Stimulated activated CD8-positive, alpha-beta memory T cell treated with anti-CD3 and anti-CD28 coated beads, Interleukin-2, amount 100 ng/mL, for 48 hours (primary cell): Measurements from ENCODE around the gene BCHE.
"Not testable (repeated sequence)": the region's sequence is repeated elsewhere in the genome, so short reads cannot be mapped to it uniquely, and the experiment has no call there.

Experiments used
- DNase-seq, 2 donors: peaks; one replicate each; pipeline ENCODE4 v3.0.0-alpha.2; 2020; ENCODE audit warnings: low read depth in 2 of 2

The BCHE gene

DNA sequence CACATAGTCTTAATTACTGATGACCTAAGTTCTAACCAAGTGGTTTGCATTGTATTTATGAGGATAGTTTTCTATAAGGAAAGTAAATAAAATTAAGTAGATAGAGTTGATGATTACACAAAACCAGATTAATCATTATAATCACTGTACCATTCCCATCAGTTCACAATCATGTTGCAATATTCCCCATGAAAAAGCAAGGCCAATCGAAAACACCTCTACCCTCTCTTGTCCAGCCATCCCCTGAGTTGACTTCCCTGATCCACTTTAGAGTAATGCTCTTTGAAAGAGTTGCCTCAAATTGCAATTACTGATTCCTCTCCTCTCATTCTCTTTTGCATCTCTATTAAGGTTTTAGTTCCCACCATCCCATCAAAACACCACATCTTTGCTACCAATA is 21.0 kb downstream of the BCHE start:
- no peak for DNase-seq

DNA sequence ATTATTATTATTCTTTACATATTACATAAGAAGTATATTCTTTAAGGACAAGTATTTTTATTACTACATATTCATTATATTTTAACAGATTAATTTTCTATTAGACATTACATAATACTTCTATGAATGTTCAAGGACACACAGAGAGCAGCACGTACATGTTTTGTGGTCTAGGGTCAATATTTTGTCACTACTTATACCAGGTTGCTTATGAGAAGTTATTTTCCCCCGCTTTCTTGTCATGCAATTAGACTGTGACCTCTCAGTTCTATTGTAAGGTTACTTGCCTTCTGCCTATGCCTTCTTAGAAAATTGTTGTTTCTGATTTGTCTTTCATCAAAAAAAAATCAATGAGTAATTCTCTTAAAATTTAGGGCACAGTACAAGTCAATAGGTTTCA is 21.5 kb downstream of the BCHE start:
- DNase-seq, result no peak

DNA sequence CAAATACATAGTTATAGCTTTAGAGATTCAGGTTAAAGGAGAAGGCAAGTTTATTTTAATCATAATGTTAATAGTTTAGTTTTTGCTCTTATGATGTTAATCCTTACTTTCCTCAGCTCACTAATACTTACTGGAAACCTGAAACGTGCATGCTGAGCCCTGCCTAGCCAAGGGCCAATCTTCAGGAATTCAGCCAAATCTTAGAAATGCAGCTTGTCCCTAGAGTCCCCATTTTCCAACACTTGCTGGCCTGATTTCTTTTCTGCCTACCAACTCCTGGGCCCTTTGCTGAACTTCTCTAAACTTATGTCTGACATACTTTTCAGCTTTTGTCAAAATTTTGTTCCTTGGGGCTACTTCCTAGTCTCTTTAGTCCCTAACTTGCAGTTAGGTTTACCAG is 22.8 kb downstream of the BCHE start:
- no peak for DNase-seq

DNA sequence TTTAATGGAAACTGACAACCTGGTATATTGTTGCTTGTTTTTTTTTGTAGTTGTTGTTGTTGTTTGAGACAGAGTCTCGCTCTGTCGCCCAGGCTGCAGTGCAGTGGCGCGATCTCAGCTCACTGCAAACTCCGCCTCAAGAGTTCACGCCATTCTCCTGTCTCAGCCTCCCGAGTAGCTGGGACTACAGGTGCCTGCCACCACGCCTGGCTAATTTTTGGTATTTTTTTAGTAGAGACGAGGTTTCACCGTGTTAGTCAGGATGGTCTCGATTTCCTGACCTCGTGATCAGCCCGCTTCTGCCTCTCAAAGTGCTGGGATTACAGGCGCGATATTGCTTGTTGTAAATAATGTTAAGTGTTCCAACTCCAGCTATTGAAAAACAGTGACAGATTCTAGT is 29.3 kb downstream of the BCHE start:
- not testable (repeated sequence) for DNase-seq

DNA sequence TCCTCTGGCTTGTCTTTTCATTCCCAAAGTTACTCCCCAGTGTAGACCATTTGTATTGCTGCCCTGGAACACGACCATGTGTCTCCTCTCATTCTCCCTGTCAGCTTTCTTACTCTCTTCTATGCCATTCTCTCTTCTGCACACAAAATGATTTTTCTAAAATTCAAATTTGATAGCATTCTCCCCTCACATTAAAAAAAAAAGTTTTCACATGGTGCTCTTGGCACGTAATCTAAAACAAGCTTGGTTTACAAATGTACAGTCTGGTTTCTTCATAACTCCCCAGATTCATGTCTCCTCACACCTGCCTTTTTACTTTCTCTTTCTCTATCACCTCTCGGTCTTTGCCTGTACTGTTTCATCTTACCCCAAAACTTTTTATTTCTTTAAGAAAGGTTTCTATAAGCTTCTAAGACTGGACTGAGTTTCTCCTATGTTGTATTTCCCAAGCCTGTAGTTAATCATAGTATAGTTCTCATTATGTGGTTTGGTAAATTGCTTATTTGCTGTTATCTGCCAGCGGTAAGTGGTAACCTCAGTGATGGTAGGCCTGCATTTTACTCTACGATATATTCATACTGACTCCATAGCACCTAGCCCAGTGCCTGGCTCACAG is 31.2 kb downstream of the BCHE start:
- no peak for DNase-seq

DNA sequence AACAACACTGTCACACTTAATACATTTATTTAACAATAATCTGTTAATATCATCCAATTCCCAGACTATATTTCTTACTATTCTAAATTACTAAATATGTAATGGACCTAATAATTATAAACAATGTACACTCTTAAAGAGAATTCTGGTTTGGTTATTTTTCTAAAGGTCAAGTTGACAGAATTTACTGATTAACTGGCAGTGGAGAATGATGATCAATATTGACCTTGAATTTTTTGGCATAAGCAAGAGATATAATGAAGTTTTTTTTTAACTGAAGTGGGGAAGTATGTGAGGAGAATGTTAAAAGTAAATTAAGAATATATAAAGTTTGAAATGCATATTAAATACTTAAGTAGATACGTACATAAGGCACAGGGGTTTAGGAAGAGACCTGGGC is 33.8 kb downstream of the BCHE start:
- no peak for DNase-seq

DNA sequence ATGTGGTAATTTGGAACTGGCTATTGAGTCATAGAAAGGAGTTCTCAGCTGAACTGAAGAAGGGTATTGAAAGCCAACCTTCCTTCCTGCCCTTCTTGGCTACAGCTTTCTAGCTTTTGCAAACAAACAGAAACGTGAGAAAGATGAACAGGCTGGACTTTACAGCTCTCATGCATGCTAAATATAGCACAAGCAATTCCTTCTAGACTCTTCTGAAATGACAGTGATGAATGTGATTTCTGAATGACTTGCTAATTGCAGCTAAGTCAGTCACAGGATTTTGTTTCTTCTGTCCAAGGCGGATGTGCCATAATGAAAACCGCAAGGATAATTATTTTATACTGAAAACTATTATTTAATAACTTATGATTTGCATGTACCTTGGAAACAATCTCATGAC is 36.3 kb downstream of the BCHE start:
- no peak for DNase-seq

DNA sequence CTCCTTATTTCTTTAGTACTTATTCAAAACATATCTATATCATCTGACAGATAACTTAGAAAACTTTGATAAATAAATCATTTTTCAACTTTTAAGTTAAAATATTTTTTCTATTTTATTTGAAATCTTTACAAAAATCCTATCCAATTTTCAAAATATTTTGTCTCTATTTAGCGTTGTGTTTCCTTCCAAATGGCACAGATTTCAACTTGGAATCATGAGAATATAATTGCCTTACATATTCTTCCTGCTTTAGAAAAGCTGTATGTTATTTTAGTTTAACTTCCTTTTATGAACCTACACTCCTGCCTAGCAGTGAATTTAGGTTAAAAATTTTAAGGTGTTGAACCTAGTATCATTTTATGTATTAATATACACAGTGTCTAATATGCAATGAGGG is 38.2 kb downstream of the BCHE start:
- DNase-seq, result no peak

DNA sequence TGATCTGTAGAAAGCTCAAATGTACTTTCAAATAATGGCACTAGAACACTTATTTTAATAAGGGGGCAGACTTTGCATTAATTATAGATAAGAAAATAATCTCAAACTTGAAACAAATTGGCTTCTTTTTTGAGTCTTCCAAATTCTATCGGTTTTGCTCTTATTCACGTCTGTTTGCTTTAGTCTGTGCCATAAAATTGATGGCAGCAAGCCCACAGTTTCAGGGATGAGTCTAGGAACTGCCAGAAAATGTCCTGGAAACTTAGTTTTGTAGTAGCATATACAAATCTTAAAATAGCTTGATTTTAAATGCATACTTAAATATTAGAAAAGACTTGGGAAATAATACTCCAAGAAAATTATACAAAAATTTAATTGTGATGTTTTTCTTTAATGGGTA is 39.7 kb downstream of the BCHE start:
- no peak for DNase-seq

DNA sequence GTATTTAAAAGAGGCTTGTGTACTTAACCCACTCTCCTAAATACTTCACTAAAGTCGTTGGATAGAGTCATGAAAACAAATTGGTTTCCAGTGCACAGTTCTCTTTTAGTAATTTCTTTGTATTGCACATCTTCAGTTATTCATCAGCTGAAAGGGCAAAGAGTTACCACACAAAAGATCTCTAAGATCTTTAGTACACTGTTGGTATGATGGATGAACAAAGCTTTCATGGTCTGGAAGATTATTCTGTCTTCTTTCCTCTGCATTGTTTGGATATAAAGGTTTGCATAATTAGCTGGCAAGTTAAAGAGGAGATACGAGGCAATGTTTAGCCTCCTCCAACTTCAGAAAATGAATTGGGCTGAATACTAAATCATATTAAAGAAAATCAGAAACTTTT is 40.5 kb downstream of the BCHE start:
- DNase-seq, result no peak

DNA sequence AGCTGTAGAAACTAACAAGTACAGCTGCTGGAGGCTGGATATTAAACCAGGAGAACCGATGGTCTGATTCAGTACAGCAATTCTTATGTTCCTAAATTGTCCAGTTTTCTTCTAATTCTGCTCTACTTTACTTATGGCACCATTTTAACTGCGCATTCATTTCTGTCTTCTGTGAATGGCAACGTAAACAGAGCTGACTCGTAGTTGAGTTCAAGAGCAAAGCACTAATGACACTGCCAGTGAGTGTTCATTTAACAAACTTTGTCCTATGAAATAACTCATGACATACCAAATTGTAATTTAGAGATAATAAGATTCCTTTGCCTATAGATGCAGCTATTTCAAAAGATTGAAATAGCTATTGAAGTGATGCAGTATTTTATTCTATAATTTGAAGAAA is 48.7 kb downstream of the BCHE start:
- no peak for DNase-seq

DNA sequence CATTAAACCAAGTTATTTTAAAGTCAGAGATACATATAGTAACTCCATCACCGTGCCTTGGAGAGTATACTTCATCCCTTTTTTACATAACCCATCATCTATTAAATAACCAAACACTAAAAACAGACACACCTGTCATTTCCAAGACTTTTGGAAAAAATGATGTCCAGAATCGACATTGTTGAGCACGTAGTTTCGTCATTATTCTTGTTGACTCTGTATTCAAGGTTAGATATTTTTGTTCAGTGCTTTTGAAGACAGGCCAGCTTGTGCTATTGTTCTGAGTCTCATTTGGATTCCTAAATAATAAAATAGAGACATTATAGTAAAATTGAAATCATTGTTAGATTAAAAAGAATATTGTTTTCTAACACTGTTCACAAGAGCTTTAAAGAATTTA is 51.2 kb downstream of the BCHE start:
- no peak for DNase-seq

DNA sequence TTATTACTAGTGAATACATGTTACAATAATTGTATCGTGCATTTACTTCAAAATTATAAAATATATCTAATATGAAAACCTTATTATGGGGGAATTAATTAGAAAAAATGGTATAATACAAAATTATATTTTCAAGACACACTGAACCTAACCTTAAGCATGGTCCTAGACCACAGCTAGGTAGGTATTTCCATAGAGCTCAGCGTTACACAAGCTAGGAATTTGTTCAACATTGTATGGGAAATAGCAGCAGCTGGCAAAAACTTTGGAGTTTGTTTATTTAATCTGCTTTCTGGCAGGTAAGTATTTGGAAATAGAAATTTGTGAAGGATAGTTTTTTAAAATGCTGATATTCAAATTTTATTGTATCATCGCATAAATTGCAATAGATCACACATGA is 52.9 kb downstream of the BCHE start:
- no peak for DNase-seq

DNA sequence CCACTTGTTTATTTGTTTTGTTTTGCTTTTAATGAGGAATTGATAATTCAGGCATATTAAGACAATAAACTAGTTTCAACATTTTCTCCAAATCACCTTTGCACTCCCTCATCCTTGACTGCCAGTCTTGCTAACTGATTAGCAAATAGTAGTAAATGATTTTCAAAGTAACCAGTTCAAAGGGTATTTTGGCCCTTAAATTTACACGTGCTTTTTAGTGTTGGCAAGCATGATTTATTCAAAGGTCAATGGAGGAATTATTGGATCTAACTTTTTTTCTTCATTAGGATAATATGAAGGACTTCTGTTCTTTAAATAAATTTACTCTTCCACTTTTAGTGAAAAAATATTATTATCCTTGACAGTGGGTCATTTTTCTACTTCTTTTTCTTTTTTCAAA is 53.8 kb downstream of the BCHE start:
- DNase-seq, result no peak

DNA sequence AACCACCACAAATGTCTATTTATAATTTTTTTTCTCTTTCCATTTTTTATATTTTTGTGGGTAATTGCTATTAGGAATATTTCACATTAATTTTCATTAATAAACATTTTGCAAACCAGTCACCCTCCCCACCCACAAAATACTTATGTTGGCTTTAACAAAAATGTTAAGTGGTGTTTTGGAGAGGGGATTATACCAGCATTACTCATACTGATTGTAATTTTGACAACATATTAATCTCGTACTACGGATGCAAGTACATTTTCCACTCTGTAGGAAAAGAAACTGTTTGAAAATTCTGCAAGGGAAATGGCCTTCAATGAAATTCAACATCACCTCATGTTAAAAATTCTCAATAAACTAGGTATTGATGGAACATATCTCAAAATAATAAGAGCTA is 58.3 kb downstream of the BCHE start:
- DNase-seq, result no peak

DNA sequence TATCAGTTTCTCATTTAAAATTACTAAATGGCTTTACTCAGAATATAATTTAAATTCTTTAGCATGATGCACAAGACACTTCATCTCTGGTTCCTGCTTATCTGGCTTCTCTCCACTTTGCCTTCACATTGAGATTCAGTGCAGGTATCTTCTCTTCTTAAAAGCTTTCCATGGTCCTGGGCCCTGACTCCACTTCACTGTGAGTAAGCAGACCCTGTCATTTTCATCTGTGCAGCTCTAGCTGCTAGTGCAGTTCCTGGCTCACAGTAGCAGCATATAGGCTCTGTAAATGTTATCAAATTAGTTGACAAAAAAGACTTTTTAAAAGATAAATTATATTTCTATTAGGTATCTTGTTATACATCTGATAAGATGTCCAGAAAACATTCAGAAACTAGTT is 58.8 kb downstream of the BCHE start:
- DNase-seq, result no peak

DNA sequence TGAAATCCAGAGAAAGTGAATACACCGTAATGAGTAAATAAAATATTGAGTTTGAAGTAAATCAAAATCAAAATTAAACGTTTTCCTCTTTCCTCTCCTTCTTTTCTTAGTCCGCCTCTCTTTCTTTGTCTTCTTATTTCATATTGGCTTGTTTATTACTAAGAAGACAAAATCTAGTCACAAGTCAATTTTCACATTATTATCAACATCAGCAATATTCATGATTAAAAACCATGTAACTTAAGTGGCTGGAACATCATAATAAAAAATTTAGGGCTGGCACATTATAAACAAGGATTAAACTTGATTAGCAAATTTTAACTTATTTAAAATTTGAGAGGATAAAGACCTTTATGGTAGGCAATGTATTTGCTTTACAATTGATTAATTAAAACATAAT is 61.4 kb downstream of the BCHE start:
- DNase-seq, result no peak

DNA sequence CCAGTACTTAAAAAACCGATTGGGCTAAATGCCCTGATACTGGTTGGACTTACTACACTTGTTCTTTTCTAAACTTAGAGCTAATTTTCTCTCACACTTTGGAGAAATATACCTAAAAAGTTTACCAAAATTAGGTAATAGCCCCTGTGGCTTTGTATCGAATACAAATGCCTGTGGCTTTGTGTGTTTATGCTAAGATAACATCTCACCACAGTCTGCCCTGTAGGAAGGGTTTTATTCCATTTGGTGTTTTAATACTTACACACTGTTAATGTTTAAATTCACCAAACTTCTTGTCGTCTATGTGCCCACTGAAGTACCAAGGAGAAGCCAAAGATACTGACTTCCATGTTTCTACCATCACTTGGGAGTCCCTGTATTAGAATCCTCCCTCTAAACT is 66.4 kb downstream of the BCHE start:
- DNase-seq, result no peak

DNA sequence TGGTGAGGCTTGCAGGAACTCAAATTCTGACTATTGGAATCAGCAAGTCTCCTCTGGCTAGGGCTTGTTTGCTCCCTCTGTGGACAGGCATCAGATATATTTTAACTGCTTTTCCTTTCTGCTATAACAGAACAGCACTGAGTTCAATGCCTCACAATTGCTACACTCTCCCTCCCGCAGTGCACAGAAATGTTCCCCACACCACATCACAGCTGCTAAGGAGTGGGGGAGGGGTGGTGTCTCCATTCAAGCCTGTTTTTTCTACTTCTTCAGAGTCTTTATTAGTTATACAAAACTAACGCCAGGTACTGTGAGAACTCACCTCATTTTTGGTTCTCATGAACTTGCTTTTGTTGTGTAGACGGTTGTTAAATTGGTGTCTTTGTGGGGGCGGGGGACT is 68.5 kb downstream of the BCHE start:
- DNase-seq, result no peak

DNA sequence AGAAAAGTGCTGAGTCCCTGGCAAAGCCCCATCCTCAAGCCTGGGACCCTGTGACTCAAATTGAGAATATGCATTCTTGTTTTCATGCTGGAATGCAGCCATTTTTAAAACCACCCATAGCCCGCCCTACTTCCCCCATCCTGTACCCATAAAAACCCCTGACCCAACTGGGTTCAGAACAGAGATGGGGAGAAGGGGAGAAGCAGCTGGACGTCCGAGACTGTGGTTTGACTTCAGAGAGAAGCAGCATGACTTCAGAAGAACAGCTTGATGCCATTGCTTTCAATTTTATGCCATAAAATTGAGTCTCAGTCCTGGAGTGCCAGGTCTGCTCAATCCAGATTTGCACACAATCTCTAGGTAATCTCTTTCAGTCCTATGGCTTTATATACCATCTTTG is 78.2 kb downstream of the BCHE start:
- DNase-seq, result no peak

DNA sequence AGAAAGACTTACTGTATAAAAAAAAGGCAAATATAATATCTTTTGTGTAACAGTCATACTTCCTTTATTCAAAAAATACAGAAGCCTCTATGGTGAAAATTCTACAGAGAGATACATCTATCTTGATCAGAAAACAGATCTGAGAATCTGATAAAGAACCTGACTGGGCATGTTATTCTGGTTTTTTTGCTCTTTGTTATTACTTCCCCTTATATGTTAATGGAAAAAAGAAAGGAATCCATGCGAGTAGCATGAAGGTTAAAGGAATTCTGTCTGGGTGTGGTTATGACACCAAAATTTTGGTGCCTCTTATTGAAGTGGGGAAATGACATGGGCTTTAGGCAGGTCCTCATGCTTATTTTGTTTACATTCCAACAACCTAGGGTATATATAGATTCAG is 81.7 kb downstream of the BCHE start:
- no peak for DNase-seq

DNA sequence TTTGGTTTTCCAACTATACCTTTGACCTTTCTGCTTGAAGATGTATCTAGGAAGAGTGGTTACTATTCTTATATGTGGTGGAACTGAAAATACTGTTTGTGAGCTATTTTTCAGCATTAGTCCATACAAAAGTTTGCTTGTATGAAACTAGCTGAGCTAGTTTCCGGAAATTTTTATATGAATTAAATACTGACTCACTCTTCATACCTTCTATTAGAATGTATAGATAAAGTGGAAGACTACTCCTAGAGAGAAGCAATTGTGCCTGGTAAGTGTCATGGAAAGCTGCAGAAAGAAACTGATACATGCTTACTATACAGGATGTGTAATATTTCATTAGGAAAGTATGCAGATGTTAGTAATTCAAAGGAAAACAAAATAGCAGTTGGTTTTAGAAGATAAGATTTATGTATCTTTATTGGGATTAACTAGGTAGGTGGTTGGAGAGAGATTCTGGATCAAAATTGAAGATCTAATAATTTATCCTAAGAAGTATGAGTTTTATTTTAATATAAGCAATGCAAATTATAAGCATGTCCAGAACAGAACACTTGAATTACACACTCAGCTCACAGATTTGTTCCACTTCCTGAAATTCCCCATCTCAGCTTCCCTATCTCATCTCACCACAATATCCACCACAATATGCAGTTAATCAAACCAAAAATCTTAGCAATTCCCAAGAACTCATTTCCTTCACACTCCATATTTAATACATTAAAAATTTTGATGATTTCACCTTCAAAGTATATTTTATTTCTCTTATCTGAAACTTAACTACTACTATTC is 82.8 kb downstream of the BCHE start:
- DNase-seq, result no peak

DNA sequence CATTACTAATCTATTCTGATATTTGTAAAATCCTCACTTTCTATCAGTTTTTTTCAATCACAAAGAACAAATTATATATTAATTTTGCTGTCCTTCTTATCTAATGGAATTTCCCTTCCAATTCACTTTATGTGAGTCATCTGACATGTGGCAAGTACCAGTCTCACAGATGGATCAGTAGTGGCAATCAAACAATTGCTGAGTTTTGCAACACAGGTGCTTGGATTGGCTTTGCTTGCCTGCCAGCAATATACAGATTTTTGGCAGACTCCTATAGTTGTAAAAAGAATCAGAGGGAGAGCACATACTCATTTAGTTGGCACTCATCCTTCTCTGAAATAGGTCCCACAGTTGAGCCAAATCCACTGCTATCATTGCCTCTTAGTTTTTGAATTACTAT is 83.7 kb downstream of the BCHE start:
- no peak for DNase-seq

DNA sequence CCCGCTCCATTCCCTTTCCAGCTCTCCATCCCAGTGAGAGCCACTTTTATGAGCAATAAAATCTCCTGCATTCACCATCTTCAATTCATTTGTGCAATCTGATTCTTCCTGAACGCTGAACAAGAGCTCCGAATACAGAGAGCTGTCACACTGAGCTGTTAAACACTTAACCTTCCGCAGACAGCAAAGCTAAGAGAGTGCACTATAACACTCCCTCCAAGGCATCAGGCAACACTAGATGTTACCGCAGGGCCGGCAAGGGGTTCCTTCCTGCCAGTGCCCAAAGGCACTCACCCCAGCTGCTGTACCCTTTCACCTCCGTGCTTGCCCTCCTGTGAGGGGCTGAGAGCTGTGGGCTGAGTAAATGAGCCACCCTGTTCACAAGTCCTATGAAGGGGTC is 85.6 kb downstream of the BCHE start:
- no peak for DNase-seq
